NCI-H2081 treated with DMSO at 0.1 percent for 48 hours (cell line): ENCODE results near the gene OR14C36.
"Not testable (repeated sequence)": the region's sequence is repeated elsewhere in the genome, so short reads cannot be mapped to it uniquely, and the experiment has no call there.

Source experiments
- DNase-seq: peaks from one replicate; lab custom pipeline; 2025; lab: John Stamatoyannopoulos, UW

The OR14C36 gene

GRCh38 chr1:248348475-248348874 is at the start of gene OR14C36:
Gene OR14C36 (plus strand): TSS chr1:248348775. CDS start chr1:248348775, 0 bp downstream.
- no peak for DNase-seq

- no peak for DNase-seq
These were observed 45.3 kb upstream of the OR14C36 start, which contains the start of gene OR2T12 for GRCh38 chr1:248303324-248303723. Gene OR2T12 (minus strand): TSS chr1:248303424. CDS start chr1:248295578, 7,846 bp downstream.

DNA sequence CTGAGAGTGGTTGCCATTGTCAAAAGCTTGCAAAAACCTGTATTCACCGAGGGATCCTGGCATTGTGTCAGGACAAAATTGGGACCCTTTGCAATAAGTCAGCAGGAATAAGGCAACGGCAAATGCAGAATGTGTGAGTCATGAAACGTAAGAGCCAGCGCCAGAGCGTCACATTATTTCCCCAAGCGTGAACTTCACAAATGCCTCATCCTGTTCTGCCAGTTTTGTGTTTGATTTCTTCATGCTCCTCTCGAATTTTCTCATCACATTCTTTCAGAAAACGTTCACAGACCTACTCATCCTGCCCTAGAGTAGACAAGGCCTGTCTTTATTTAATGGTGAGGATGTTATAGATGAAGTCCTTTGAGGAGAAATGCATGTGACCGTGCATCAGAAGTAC is 42.9 kb upstream of the OR14C36 start:
- not testable (repeated sequence) for DNase-seq

GRCh38 chr1:248306103-248306502 is 42.5 kb upstream of the OR14C36 start:
- no peak for DNase-seq

DNA sequence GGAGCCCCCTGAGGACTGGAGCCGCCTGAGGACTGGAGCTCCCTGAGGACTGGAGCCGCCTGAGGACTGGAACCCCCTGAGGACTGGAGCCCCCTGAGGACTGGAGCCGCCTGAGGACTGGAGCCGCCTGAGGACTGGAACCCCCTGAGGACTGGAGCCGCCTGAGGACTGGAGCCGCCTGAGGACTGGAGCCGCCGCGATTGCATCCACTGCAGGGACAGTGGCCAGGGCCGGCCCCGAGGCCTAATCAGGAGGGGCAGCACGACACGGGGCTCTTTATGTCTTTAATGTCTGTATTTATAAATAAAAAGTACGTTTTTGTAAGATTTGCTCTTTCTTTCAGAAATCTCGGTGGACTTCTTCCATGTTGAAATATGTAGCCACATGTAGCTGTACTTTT is 41.8 kb upstream of the OR14C36 start:
- not testable (repeated sequence) for DNase-seq

DNA sequence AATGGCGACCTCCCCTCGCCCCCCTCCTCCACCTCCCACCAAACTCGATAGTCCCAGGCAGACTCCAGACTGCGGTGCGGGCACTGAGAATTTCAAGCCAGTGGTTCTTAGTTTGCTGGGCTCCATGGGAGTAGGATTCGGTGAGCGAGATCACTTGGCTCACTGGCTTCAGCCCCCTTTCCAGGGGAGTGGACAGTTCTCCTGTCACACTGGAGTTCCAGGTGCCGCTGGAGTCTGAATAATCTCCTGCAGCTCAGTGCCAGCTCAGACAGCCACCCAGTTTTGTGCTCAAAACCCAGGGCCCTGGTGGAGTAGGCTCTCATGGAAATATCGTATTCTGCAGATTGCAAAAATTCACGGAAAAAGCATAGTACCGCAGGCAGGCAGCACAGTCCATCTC is 31.8 kb upstream of the OR14C36 start:
- no peak for DNase-seq

- DNase-seq: no peak
These were observed 24.1 kb upstream of the OR14C36 start, which contains the start of gene OR2M7 for GRCh38 chr1:248324468-248324867. Gene OR2M7 (minus strand): TSS chr1:248324568. CDS start chr1:248324568, 0 bp downstream.

DNA sequence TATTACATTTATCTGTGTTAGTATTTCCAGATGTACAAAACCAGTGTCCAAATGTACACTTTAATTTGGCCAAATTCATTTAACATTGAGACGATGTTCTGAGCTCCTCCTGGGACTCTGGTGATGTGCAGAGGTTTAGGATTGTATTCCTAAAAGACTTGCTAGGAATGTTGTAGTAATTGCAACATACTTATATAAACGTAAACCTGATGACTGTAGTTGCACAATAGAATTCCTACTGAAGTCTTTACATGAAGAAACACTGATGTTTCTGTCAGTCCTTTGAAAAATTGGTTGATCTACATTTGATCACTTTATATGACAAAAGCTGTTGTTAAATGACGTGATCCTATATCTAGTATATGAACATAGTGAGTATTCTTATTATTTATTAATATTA is 5.1 kb upstream of the OR14C36 start:
- no peak for DNase-seq

GRCh38 chr1:248359415-248359814 is 10.8 kb downstream of the OR14C36 start:
- no peak for DNase-seq

- DNase-seq: no peak
These were observed 12.6 kb downstream of the OR14C36 start, which contains the start of gene OR2T4 for GRCh38 chr1:248361121-248361715. Gene OR2T4 (plus strand): TSS chr1:248361665. CDS start chr1:248361665, 0 bp downstream.

DNA sequence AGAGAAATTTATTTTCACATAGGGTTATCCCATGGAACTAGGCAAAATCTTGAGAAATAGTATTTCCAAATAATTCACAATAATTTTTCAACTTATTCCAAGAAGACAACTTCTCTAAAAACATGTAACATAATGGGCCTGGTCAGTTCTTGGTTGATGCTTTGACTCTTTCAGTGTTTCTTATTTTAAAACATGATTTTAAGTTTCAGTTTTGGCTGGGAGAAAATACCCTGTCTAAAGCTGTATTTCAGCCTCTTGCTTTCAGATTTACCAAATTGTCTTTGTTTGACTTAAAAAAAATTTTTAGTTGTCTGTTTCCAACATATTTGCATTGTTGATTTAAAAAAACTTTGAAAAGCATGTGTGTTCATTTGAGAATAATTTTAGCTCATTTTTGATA is 18.0 kb downstream of the OR14C36 start:
- DNase-seq: no peak

- DNase-seq: no peak
These were observed 23.8 kb downstream of the OR14C36 start for GRCh38 chr1:248372394-248372793.

GRCh38 chr1:248373761-248374160 is 25.2 kb downstream of the OR14C36 start:
- no peak for DNase-seq

GRCh38 chr1:248375446-248375845 is 26.9 kb downstream of the OR14C36 start, which contains the start of gene OR2T6:
Gene OR2T6 (plus strand): TSS chr1:248375746. CDS start chr1:248387609, 11,863 bp downstream.
- DNase-seq: no peak

DNA sequence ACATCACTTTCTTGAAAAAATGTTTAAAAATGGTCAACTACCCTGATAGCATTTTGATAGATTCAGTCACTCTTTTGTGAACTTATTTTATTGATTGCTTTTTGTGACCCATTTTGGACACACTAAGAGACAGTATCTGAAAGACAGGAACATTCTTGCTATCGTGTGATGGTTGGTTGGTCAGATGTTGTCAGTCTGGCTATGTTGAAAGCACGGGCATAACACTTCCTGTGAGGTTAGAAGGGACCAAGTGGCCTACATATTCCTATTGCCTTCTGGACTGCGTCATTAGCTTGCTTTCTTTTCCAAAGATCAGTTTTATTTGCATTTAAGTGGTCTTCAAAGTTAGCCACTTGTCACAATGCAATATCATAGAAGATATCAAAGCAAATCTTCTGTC is 28.3 kb downstream of the OR14C36 start:
- no peak for DNase-seq

GRCh38 chr1:248380854-248381253 is 32.3 kb downstream of the OR14C36 start:
- no peak for DNase-seq

- DNase-seq: no peak
These were observed 39.9 kb downstream of the OR14C36 start for GRCh38 chr1:248388426-248388825.

GRCh38 chr1:248393050-248393449 is 44.5 kb downstream of the OR14C36 start:
- DNase-seq: no peak
